Measurements from ENCODE around the gene INPP5D. TPM values are rescaled to one million over a fixed set of nuclear protein-coding genes. Genes with fewer than 3 reads are reported as not detected.

The INPP5D gene
- total RNA-seq, 1 experiment from 2014 or later, result 17.2 TPM

- TF ChIP-seq FOXP4 (CRISPR knock-in tag; IDR thresholded peaks at IDR 0.05) (no peak), E2F4 (CRISPR knock-in tag; IDR thresholded peaks at IDR 0.05; ENCODE audit: borderline replicate concordance, low read depth) (no peak), ELF4 (CRISPR knock-in tag; IDR thresholded peaks at IDR 0.05; ENCODE audit: low read depth) (no peak)
Observed at GRCh38 chr2:233209117-233209532, 149.0 kb downstream of the INPP5D start (continued).

GRCh38 chr2:233209533-233210171 is 149.5 kb downstream of the INPP5D start:
- TF ChIP-seq ZNF512 (CRISPR knock-in tag; IDR thresholded peaks at IDR 0.05; ENCODE audit: borderline replicate concordance) (no peak), CBFB (CRISPR knock-in tag; IDR thresholded peaks at IDR 0.05; ENCODE audit: low read depth) (0 out of 2 replicates have a peak, but pooled peaks have one; percentile 73)
- ChIA-PET POLR2A (interaction anchor here (0.7 kb wide), 1 partner anchor 472 kb away, joined by 5 read pairs; no protein-coding TSS in a partner anchor), CTCF (interaction anchor here (0.5 to 2.0 kb wide), 8 partner anchors 9 to 519 kb away, joined by 3 to 9 read pairs (median 4); no protein-coding TSS in a partner anchor)
- Mint-ChIP-seq H3K27me3 (ENCODE audit: low read depth) (no peaks in the 10 kb centered on the region), H3K9me3 (no peaks in the 10 kb centered on the region), H3K36me3 (peaks cover 2% of the 10 kb centered on the region), H3K4me1 (peaks cover 43% of the 10 kb centered on the region), H3K27ac (peak overlapping the region; percentile 95), H3K4me3 (peak overlapping the region; percentile 37)
- DNase-seq (ENCODE audit: low spot score), result no peak
- peak; percentile 60 for ATAC-seq

- H3K9me3 Mint-ChIP-seq, result no peaks in the 10 kb centered on the region
- no peaks in the 10 kb centered on the region for H3K27me3 Mint-ChIP-seq (ENCODE audit: low read depth)
- DNase-seq (ENCODE audit: low spot score) (no peak), ATAC-seq (no peak)
- peak overlapping the region; percentile 93 for H3K27ac Mint-ChIP-seq
- ChIA-PET CTCF (interaction anchor here (0.9 to 2.0 kb wide), 4 partner anchors 10 to 181 kb away, joined by 3 to 9 read pairs (median 4); no protein-coding TSS in a partner anchor), POLR2A (interaction anchor here (0.7 kb wide), 1 partner anchor 473 kb away, joined by 5 read pairs; no protein-coding TSS in a partner anchor)
- H3K4me3 Mint-ChIP-seq, result no peak overlapping the region
- peaks cover 43% of the 10 kb centered on the region for H3K4me1 Mint-ChIP-seq
- H3K36me3 Mint-ChIP-seq, result no peaks in the 10 kb centered on the region
- TF ChIP-seq NR2C2 (CRISPR knock-in tag; IDR thresholded peaks at IDR 0.05) (no peak), ZBTB21 (CRISPR knock-in tag; IDR thresholded peaks at IDR 0.05; ENCODE audit: borderline replicate concordance) (no peak), FOXP1 (CRISPR knock-in tag; IDR thresholded peaks at IDR 0.05; ENCODE audit: borderline replicate concordance) (no peak), ZNF512 (CRISPR knock-in tag; IDR thresholded peaks at IDR 0.05; ENCODE audit: borderline replicate concordance) (no peak), ZNF317 (CRISPR knock-in tag; IDR thresholded peaks at IDR 0.05; ENCODE audit: borderline replicate concordance, low read depth) (no peak), ZMAT4 (CRISPR knock-in tag; IDR thresholded peaks at IDR 0.05) (no peak), GRHL2 (CRISPR knock-in tag; IDR thresholded peaks at IDR 0.05; ENCODE audit: insufficient replicate concordance, severe bottlenecking) (no peak), E2F5 (CRISPR knock-in tag; IDR thresholded peaks at IDR 0.05) (no peak), IRF1 (CRISPR knock-in tag; IDR thresholded peaks at IDR 0.05) (no peak), ZNF263 (CRISPR knock-in tag; IDR thresholded peaks at IDR 0.05; ENCODE audit: low read depth) (no peak), AR (CRISPR knock-in tag; IDR thresholded peaks at IDR 0.05) (no peak), NFYB (CRISPR knock-in tag; conservative IDR thresholded peaks at IDR 0.05; ENCODE audit: low read depth) (no peak), ZNF121 (CRISPR knock-in tag; IDR thresholded peaks at IDR 0.05) (no peak), CBFB (CRISPR knock-in tag; IDR thresholded peaks at IDR 0.05; ENCODE audit: low read depth) (no peak), NFE2L1 (CRISPR knock-in tag; IDR thresholded peaks at IDR 0.05) (no peak), MXD4 (CRISPR knock-in tag; IDR thresholded peaks at IDR 0.05; ENCODE audit: borderline replicate concordance) (no peak)
Observed at GRCh38 chr2:233210281-233210680, 150.1 kb downstream of the INPP5D start.

Measured in WTC11 (cell line).